Duodenal mucosa (tissue), 2 donors: ENCODE measurements around the gene TAS2R4.
"Not testable (repeated sequence)": the region's sequence is repeated elsewhere in the genome, so short reads cannot be mapped to it uniquely, and the experiment has no call there.

Experiments
- H3K27ac ChIP-seq: one replicate; pipeline ENCODE4 v1.7.0; 2013; ENCODE audit warnings: low read depth, low read length
- H3K27me3 ChIP-seq, 2 donors: one replicate each; pipeline ENCODE4 v1.7.0; 2013; ENCODE audit warnings: low read length in 2 of 2, control low read depth in 1 of 2; ENCODE audit not compliant: insufficient read depth in 2 of 2, control insufficient read depth in 1 of 2
- H3K36me3 ChIP-seq, 2 donors: one replicate each; pipeline ENCODE4 v1.7.0; 2013; ENCODE audit warnings: low read length in 2 of 2, control low read depth in 1 of 2; ENCODE audit not compliant: insufficient read depth in 2 of 2, control insufficient read depth in 1 of 2
- H3K4me1 ChIP-seq, 2 donors: one replicate each; pipeline ENCODE4 v1.7.0; 2013; ENCODE audit warnings: low read length in 2 of 2, control low read depth in 1 of 2; ENCODE audit not compliant: insufficient read depth in 2 of 2, control insufficient read depth in 1 of 2
- H3K4me3 ChIP-seq, 2 donors: one replicate each; pipeline ENCODE4 v1.7.0; 2013; ENCODE audit warnings: low read length in 2 of 2, low read depth in 1 of 2
- H3K9ac ChIP-seq, 2 donors: one replicate each; pipeline ENCODE4 v1.7.0; 2013; ENCODE audit warnings: low read length in 2 of 2, low read depth in 1 of 2
- H3K9me3 ChIP-seq, 2 donors: one replicate each; pipeline ENCODE4 v1.7.0; 2013; ENCODE audit warnings: low read length in 2 of 2, control low read depth in 1 of 2; ENCODE audit not compliant: control insufficient read depth in 1 of 2

The TAS2R4 gene

GRCh38 chr7:141748396-141748795 lies 28.1 kb upstream of the TAS2R4 start:
- Histone ChIP-seq H3K9me3 (peaks cover 25 to 29% of the 10 kb centered on the region in 2 donors), H3K27ac (no peak overlapping the region), H3K27me3 (no peaks in the 10 kb centered on the region), H3K4me3 (no peak overlapping the region), H3K9ac (no peak overlapping the region), H3K4me1 (no peaks in the 10 kb centered on the region), H3K36me3 (peaks cover 54 to 83% of the 10 kb centered on the region in 2 donors)

DNA sequence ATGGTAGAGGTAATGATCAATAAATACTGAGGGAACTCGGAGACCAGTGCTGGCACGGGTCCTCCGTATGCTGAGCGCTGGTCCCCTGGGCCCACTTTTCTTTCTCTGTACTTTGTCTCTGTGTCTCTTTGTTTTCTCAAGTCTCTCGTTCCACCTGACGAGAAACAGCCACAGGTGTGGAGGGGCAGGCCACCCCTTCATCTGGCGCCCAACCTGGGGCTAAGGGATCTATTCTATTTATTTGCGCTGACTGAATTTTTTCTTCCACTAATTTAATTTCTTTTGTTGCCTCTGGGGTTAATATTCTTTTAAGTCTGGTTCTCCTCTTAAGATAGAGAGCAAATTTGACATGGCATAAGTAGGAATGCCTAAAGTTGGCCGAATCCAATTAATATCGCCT lies 24.6 kb upstream of the TAS2R4 start:
- H3K4me3 ChIP-seq: not testable (repeated sequence)
- peaks cover 39 to 73% of the 10 kb centered on the region in 2 donors for H3K36me3 ChIP-seq

DNA sequence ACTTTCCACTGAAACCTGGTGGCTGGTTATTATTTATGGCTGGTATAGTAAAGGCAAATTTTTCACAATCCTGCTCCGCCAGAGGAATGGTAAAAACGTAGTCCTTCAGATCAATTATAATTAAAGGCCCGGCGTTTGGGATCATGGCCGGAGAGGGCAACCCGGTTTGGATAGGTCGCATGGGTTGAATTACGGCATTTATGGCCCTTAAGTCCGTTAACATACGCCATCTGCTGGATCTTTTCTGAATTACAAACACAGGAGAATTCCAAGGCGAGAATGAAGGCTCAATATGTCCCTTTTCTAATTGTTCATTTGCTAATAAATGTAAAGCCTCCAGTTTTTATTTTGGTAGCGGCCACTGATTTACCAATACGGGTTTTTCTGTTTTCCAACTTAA lies 23.8 kb upstream of the TAS2R4 start:
- H3K36me3 ChIP-seq: peaks cover 39 to 80% of the 10 kb centered on the region in 2 donors
- H3K27ac ChIP-seq: no peak overlapping the region

More for the DNA sequence above, 24.6 kb upstream of the TAS2R4 start:
- not testable (repeated sequence) for H3K9ac ChIP-seq, H3K27ac ChIP-seq, H3K27me3 ChIP-seq, H3K4me1 ChIP-seq
- H3K9me3 ChIP-seq: peaks cover 25 to 29% of the 10 kb centered on the region in 2 donors

GRCh38 chr7:141754939-141755338 lies 21.5 kb upstream of the TAS2R4 start:
- Histone ChIP-seq H3K4me1 (no peaks in the 10 kb centered on the region), H3K36me3 (peaks cover 33 to 78% of the 10 kb centered on the region in 2 donors), H3K9me3 (peaks cover 25 to 29% of the 10 kb centered on the region in 2 donors), H3K9ac (no peak overlapping the region), H3K4me3 (no peak overlapping the region), H3K27ac (no peak overlapping the region), H3K27me3 (no peaks in the 10 kb centered on the region)

More for the DNA sequence above, 23.8 kb upstream of the TAS2R4 start:
- peaks cover 25 to 29% of the 10 kb centered on the region in 2 donors for H3K9me3 ChIP-seq
- no peaks in the 10 kb centered on the region for H3K4me1 ChIP-seq
- H3K27me3 ChIP-seq: no peaks in the 10 kb centered on the region
- H3K4me3 ChIP-seq: no peak overlapping the region
- no peak overlapping the region for H3K9ac ChIP-seq

DNA sequence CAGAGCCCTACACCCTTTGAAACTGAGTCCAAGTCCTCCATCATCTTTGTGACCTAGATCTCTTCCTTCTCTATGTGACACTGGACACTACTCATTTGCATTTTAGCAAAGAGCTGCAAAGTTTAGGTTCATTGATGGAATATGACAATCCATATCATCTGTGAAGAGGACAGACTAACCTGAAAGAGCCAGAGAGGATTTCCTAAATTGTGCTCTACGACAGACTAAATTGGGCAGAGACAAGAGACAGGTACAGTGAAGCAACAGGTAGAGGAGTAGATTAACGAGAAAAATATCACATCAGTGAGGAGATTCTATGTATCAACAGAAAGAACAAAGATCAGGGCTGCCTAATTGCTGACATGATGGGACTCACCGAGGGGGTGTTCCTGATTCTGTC lies 12.7 kb upstream of the TAS2R4 start, which contains the start of gene TAS2R3:
TSS of gene TAS2R3 (plus strand) at position 301 of the 400 bp plus-strand sequence. CDS start at position 363, 62 bp downstream.
- no peak within 1 kb of the TSS for H3K9ac ChIP-seq
- H3K4me1 ChIP-seq: no peaks in the 10 kb centered on the region
- no peak within 1 kb of the TSS for H3K4me3 ChIP-seq
- H3K36me3 ChIP-seq: peaks cover 12 to 48% of the 10 kb centered on the region in 2 donors
- no peaks in the 10 kb centered on the region for H3K27me3 ChIP-seq
- no peaks in the 10 kb centered on the region for H3K9me3 ChIP-seq
- no peak within 1 kb of the TSS for H3K27ac ChIP-seq

DNA sequence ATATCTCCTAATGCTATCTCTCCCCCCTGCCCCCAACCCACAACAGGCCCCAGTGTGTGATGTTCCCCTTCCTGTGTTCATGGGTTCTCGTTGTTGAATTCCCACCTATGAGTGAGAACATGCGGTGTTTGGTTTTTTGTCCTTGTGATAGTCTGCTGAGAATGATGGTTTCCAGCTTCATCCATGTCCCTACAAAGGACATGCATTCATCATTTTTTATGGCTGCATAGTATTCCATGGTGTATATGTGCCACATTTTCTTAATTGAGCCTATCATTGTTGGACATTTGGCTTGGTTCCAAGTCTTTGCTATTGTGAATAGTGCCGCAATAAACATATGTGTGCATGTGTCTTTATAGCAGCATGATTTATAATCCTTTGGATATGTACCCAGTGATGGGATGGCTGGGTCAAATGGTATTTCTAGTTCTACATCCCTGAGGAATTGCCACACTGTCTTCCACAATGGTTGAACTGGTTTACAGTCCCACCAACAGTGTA lies 6.3 kb upstream of the TAS2R4 start:
- H3K4me3 ChIP-seq, H3K27ac ChIP-seq, H3K4me1 ChIP-seq, H3K27me3 ChIP-seq, H3K9me3 ChIP-seq, H3K36me3 ChIP-seq, H3K9ac ChIP-seq: not testable (repeated sequence)

- H3K36me3 ChIP-seq: peaks cover 3 to 4% of the 10 kb centered on the region in 2 donors
- H3K4me3 ChIP-seq: no peak overlapping the region
- H3K27me3 ChIP-seq: no peaks in the 10 kb centered on the region
- no peaks in the 10 kb centered on the region for H3K4me1 ChIP-seq
- H3K27ac ChIP-seq: no peak overlapping the region
- no peak overlapping the region for H3K9ac ChIP-seq
- H3K9me3 ChIP-seq: no peaks in the 10 kb centered on the region
Observed at GRCh38 chr7:141785706-141786552, 9.5 kb downstream of the TAS2R4 start.

DNA sequence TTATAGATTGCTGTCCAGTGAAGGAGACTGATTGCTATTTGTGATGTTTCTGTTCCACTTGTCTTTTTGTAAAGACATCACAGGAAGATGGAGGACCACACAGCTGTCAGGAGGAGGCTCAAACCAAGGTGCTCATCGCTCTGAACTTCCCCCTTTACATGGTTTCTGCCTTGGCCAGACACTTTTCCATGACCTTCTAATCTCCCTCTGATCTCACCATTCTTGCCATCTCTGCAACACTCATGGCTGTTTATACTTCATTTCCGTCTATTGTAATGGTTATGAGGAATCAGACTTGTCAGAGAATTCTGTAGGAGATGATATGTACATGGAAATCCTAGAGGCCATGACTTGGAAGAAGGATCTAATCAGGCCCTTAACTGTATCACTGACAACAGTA lies 11.8 kb downstream of the TAS2R4 start:
- no peaks in the 10 kb centered on the region for H3K4me1 ChIP-seq
- H3K4me3 ChIP-seq: no peak overlapping the region
- no peaks in the 10 kb centered on the region for H3K9me3 ChIP-seq
- H3K9ac ChIP-seq: no peak overlapping the region
- H3K27me3 ChIP-seq: no peaks in the 10 kb centered on the region
- H3K27ac ChIP-seq: no peak overlapping the region
- H3K36me3 ChIP-seq: peaks cover 3 to 4% of the 10 kb centered on the region in 2 donors

DNA sequence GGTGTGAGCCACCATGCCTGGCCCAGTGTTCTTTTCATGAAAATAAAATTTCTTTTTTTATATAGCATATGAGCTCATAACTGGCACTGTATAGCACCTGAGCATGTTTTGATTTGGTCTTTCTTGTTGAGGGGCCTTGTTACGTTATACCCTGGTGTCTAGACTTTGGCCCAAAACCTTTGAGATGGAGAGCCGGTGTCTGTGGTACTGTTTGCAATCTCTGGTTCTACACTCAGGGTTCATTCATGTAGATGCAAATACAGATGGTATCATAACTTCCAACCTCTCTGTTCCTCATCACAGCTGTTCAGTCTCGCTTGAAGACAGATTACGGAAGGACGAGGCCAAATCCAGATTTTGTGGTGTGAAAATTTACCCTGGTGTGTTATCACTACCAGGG lies 13.4 kb downstream of the TAS2R4 start, which contains the start of gene TAS2R5:
TSS of gene TAS2R5 (plus strand) at position 301 of the 400 bp plus-strand sequence. CDS start 145 bp downstream, outside the sequence.
- Histone ChIP-seq H3K27me3 (no peaks in the 10 kb centered on the region), H3K9me3 (no peaks in the 10 kb centered on the region), H3K9ac (no peak within 1 kb of the TSS), H3K4me3 (no peak within 1 kb of the TSS), H3K4me1 (no peaks in the 10 kb centered on the region), H3K36me3 (peaks cover 3 to 4% of the 10 kb centered on the region in 2 donors), H3K27ac (no peak within 1 kb of the TSS)

GRCh38 chr7:141792526-141792925 lies 16.1 kb downstream of the TAS2R4 start:
- H3K9me3 ChIP-seq: no peaks in the 10 kb centered on the region
- no peaks in the 10 kb centered on the region for H3K4me1 ChIP-seq
- no peak overlapping the region for H3K9ac ChIP-seq
- no peaks in the 10 kb centered on the region for H3K27me3 ChIP-seq
- peaks cover 3 to 4% of the 10 kb centered on the region in 2 donors for H3K36me3 ChIP-seq
- H3K27ac ChIP-seq: no peak overlapping the region
- H3K4me3 ChIP-seq: no peak overlapping the region
